M059J (cell line): Measurements from ENCODE around the gene TOPAZ1. TPM values are rescaled to one million over a fixed set of nuclear protein-coding genes. Genes with fewer than 3 reads are reported as not detected.

Source experiments
- total RNA-seq: library from RNA; depleted of rRNA; stranded (reverse); fragments of >200 nt; shearing (Covaris generic); gene quantifications from 2 replicates; pipeline ENCODE4 v1.2.3, GENCODE V29; 2014; rRNA removed

Gene TOPAZ1
- total RNA-seq, 1 experiment from 2014 or later, result not detected

Other genes with a start within 250 kb of the TOPAZ1 start
- gene TCAIM, start 96.9 kb downstream of the TOPAZ1 start, total RNA-seq, result 19.5 and 30.4 TPM in 2 replicates
- 2.9 and 5.7 TPM in 2 replicates for gene ZNF445, start 235.8 kb downstream of the TOPAZ1 start, total RNA-seq